NCI-H1436 (cell line): ENCODE measurements around the gene KCNC2.

Experiments used
- DNase-seq: peaks from one replicate; lab custom pipeline; 2025; lab: John Stamatoyannopoulos, UW

KCNC2 gene

DNA sequence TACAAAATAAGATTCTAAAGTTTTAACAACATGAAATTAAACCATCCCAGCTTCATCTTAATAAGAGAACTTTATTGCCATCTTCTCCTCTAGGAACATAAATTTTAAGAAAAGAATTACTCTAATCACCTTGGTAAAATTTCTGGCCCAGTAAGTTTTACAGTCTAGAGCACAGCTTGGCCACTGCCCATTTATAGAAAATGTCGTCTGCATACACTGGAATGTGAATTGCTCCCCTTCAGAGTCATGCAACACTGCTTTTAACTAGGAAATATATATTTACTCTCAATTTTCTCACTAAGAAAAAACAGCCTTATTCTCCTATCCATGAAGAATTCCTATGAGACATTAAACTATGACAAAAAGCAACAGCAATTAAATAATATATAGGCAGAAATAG, 48.2 kb downstream of the KCNC2 start:
- DNase-seq, result no peak

GRCh38 chr12:75157385-75157784, 52.3 kb downstream of the KCNC2 start:
- no peak for DNase-seq

- no peak for DNase-seq
Observed at GRCh38 chr12:75155962-75156361, 53.7 kb downstream of the KCNC2 start.

DNA sequence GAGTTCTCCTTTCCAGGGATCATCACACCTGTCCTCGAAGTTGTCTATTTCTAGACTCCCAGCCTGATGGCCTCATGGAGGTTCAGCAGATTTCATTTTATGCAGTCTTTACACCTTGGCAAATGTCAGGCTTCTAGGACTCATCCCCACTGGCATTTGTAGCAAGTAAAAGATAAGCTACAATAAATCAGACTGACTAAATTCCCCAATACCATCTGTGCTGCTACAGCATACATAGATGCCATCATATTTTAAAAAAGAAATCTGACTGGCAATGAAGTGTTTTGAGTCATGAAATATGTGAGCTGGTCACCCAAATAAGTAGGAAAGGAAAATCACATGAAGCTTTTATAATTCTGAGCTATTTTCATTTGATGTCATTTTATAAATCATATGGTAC, 55.3 kb downstream of the KCNC2 start:
- no peak for DNase-seq

DNA sequence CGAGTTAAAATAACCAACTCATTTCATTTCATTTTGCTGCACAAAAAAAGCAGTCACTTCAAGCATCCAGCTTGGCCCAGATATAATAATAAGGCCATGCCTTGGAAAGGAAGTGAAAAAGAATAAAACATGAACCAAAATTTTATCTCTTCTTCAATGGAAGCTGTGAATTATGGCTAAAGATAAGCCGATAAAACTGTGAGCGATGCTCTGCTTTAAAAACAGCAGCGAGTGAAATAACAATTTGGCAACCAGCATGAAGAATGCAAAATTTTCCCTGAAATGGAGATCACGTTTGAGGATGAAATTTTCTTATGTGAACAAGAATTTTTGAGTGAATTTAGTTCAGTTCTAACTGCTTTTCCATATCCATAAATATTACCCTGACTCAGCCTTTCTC, 70.4 kb downstream of the KCNC2 start:
- DNase-seq, result no peak

DNA sequence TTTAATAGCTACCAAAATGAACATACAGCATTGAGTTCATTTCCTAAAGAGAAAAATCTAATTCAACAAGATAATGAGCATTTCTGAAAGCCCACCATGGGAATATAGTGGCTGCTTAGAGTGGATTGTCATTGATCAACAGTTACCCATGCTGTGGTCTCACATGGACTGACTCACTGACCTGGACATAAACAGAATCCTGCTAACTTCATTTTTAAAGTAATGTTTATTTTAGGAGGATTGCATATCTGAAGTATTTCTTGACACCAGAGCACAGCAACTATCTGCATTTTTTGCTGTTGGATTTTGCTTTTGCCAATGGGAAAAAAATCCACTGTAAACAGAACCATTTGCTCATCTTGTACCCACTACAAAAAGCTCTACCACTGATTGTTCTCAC, 71.7 kb downstream of the KCNC2 start:
- no peak for DNase-seq

- DNase-seq, result no peak
Observed at GRCh38 chr12:75135026-75135425, 74.6 kb downstream of the KCNC2 start.

GRCh38 chr12:75130811-75131210, 78.8 kb downstream of the KCNC2 start:
- no peak for DNase-seq

DNA sequence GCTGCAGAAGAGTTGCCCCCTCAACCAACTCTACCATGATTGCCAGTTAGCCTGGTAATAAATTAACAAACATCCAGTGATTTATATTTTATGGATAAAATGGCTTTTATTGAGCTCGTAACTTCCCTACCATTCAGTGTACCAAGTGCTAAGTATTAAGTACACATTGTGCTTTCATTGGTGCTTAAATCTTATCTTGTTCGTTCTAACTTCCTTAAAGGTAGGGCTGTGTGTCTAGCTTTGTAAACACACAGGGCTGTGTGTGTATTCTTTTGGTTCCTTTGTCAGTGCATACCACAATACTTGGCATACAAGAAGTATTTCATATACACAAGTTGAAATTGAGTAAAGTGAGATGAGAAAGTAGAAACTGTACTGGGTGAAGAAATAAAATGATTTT, 80.4 kb downstream of the KCNC2 start:
- DNase-seq, result no peak

DNA sequence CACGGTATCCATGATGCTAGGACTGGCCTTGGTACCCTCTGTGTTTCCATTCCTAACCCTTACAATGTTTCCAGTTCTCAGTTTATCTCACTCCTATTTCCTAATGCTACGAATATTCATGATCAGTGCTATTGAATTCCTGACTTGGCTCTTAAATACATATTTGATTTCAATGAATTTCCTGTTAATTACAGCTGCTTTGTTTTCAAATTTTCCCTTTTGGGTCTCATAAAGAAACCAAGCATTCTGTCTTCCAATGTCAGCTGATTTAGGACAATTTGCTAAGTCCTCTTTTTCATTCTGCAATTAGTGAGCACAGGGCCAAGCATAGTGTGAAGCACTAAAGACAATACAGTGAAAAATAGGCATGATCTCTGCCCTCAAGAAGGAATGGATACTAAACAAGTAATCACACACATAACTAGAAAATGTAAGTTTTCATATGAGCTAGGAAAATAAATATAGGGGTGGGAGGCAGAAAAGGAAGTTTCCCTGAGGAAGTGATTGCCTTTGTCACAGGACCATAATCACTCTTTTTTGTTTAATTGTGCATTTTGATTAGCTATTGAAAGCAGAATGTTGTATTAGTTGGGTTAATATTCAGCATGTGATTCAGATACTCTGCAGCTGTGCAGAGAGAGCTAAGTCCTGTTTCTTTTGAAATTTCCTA, 88.5 kb downstream of the KCNC2 start:
- DNase-seq, result no peak

DNA sequence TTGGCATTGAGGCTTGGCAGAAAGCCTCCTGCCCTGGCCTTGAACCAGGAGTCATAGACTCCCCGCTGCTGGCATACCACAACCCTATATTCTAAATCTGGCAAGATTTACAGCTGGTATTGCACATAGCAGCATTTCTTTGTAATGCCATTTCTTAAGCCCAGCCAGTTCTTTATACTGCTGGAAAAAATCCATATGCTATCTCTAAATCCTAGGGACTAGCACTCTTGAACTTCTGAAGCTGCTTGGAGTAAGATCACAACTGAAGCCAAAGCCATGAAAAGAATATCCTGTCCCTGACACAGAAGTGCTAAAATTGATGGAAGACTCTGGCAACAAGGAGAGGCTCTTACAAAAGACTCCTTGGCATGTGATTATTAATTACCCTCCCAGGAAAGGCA, 89.3 kb downstream of the KCNC2 start:
- DNase-seq, result no peak

GRCh38 chr12:75116646-75117198, 92.9 kb downstream of the KCNC2 start:
- DNase-seq, result no peak

- DNase-seq, result no peak
Observed at GRCh38 chr12:75115748-75116147, 93.9 kb downstream of the KCNC2 start.

GRCh38 chr12:75103822-75104221, 105.8 kb downstream of the KCNC2 start:
- no peak for DNase-seq

- no peak for DNase-seq
Observed at GRCh38 chr12:75101781-75102180, 107.9 kb downstream of the KCNC2 start.

GRCh38 chr12:75099210-75099609, 110.4 kb downstream of the KCNC2 start:
- no peak for DNase-seq

GRCh38 chr12:75097003-75097402, 112.6 kb downstream of the KCNC2 start:
- DNase-seq, result no peak

- DNase-seq, result no peak
Observed at GRCh38 chr12:75087654-75088053, 122.0 kb downstream of the KCNC2 start.

DNA sequence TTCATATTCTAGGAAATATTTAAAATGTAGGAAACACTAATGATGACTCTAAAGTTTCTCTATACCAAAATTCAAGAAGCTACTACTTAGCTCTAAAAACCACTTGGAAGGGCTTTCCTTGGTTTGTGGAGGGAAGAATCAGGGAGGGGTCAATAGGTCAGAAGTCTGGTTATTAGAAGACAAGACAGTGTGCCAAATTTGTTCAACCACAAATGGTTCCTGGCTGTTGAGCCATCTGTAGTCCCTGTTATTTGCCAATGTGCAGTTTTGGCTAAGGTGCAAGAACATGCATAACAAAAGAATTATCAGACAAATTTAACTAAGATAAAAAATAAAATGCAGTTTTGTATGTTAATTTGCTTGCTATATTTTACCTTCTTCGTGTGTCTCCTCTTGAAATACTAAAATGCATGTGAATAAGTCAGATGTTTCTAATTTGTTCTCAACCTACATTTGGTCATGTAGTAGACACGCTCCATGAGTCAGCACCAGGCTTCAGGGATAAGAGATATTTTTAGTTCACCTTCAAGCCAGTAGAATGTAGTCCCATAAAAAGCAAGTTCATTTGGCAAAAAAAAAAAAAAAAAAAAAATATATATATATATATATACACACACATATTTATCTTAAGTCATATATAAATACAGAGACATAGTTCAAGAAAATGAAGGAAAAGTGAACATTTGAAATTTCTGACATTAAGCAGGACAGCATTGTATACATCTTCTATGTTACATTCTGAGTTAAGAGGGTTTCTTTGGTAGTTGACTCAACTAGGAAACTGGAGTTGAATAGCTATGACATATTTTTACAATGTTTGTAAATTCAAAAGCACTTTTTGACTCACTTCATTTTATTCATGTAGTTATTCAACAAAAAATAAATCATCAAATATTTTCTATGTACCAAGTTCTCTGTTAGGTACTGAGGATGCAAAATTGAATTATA, 123.3 kb downstream of the KCNC2 start:
- no peak for DNase-seq

GRCh38 chr12:75081305-75081704, 128.3 kb downstream of the KCNC2 start:
- DNase-seq, result no peak

GRCh38 chr12:75080582-75080981, 129.1 kb downstream of the KCNC2 start:
- DNase-seq, result no peak

- DNase-seq, result no peak
Observed at GRCh38 chr12:75065482-75065881, 144.2 kb downstream of the KCNC2 start.

DNA sequence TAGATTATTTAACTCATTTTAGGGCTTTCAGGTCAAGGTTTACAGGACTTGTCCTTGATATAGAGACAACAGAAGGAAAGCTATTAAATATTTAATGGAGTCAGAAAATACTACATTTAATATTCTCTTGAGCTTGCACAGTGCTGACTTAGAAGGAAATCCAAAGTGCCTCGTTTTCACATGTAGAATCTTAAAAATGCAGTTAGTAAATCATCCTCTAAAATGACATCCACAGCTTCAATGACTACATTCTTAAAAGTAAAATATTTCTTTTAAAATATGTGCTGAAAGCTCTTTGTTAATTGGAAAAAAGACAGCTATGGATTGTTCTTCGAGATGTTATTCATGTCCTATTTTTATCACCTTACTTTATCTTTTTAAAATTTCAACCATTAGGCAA, 146.9 kb downstream of the KCNC2 start:
- no peak for DNase-seq
